CD4-positive, alpha-beta T cell treated with Interleukin-15 for 1 hour (primary cell): ENCODE data around the gene GUCY2F.

ENCODE experiments used
- DNase-seq: peaks from one replicate; pipeline ENCODE4 v3.0.0-alpha.2; 2020

GUCY2F gene

GRCh38 chrX:109392895-109393294, 89.0 kb downstream of the GUCY2F start:
- DNase-seq, result no peak

- no peak for DNase-seq
Measured at GRCh38 chrX:109390556-109390955, 91.3 kb downstream of the GUCY2F start.

GRCh38 chrX:109389917-109390316, 92.0 kb downstream of the GUCY2F start:
- no peak for DNase-seq

GRCh38 chrX:109384699-109385098, 97.2 kb downstream of the GUCY2F start:
- no peak for DNase-seq

- DNase-seq, result no peak
Measured at GRCh38 chrX:109382332-109382731, 99.6 kb downstream of the GUCY2F start.

- DNase-seq, result no peak
Measured at GRCh38 chrX:109378281-109378680, 103.6 kb downstream of the GUCY2F start.

- DNase-seq, result no peak
Measured at GRCh38 chrX:109374262-109374960, 107.5 kb downstream of the GUCY2F start.

GRCh38 chrX:109373468-109373867, 108.4 kb downstream of the GUCY2F start:
- DNase-seq, result no peak

GRCh38 chrX:109372716-109373115, 109.2 kb downstream of the GUCY2F start:
- DNase-seq, result no peak

GRCh38 chrX:109372291-109372690, 109.6 kb downstream of the GUCY2F start:
- DNase-seq, result no peak

- DNase-seq, result no peak
Measured at GRCh38 chrX:109362101-109362500, 119.8 kb downstream of the GUCY2F start.

- no peak for DNase-seq
Measured at GRCh38 chrX:109360301-109360700, 121.6 kb downstream of the GUCY2F start.

- no peak for DNase-seq
Measured at GRCh38 chrX:109357706-109358105, 124.2 kb downstream of the GUCY2F start.

GRCh38 chrX:109356684-109357083, 125.2 kb downstream of the GUCY2F start:
- no peak for DNase-seq

GRCh38 chrX:109352066-109352588, 129.8 kb downstream of the GUCY2F start:
- no peak for DNase-seq

- no peak for DNase-seq
Measured at GRCh38 chrX:109351557-109351956, 130.3 kb downstream of the GUCY2F start.

GRCh38 chrX:109350551-109350950, 131.3 kb downstream of the GUCY2F start:
- DNase-seq, result no peak

GRCh38 chrX:109350051-109350450, 131.8 kb downstream of the GUCY2F start:
- DNase-seq, result no peak

GRCh38 chrX:109347632-109348031, 134.3 kb downstream of the GUCY2F start:
- DNase-seq, result no peak

- DNase-seq, result no peak
Measured at GRCh38 chrX:109346491-109346890, 135.4 kb downstream of the GUCY2F start.

GRCh38 chrX:109345856-109346255, 136.0 kb downstream of the GUCY2F start:
- DNase-seq, result no peak

- DNase-seq, result no peak
Measured at GRCh38 chrX:109344678-109345077, 137.2 kb downstream of the GUCY2F start.

GRCh38 chrX:109344101-109344500, 137.8 kb downstream of the GUCY2F start:
- DNase-seq, result no peak

- no peak for DNase-seq
Measured at GRCh38 chrX:109343671-109344070, 138.2 kb downstream of the GUCY2F start.

- DNase-seq, result no peak
Measured at GRCh38 chrX:109336141-109336540, 145.7 kb downstream of the GUCY2F start.
